ENCODE measurements around the gene TUBG1. TPM values are rescaled to one million over a fixed set of nuclear protein-coding genes. Genes with fewer than 3 reads are reported as not detected.

TUBG1 gene
- total RNA-seq, 1 donor from 2014 or later: 45.7 TPM

DNA sequence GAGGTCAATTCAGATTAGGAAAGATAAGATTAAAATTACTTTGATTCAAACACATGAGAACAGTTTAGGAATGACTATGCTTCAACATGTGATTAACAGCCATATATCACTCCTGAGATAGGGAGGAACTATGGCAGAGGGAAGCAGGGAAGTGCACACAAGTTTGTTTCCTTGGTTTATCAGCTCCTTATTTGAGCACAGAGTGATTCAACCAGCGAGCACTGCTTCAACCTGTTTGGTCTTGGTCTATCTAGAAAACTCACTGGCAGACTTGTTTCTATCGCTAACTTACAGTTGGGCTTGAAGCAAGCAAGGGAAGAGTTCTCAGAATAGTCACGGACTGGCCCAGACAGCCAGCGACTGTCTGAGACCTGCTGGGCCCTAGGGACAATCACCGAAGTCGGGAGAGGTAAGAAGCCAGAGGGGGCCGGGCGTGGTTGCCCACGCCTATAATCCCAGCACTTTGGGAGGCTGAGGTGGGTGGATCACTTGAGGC, 23.5 kb downstream of the TUBG1 start:
- H3K4me1 Mint-ChIP-seq: no peaks in the 10 kb centered on the region
- no peak for DNase-seq (ENCODE audit: low spot score)
- Histone ChIP-seq H3K4me3 (no peak overlapping the region), H4K20me1 (ENCODE audit: low read depth) (no peaks in the 10 kb centered on the region), H3K36me3 (no peaks in the 10 kb centered on the region), H3K27ac (no peak overlapping the region), H3K79me2 (ENCODE audit: low read depth) (no peaks in the 10 kb centered on the region), H3K9ac (no peak overlapping the region), H3K27me3 (no peaks in the 10 kb centered on the region), H3F3A (ENCODE audit: low read depth) (no peaks in the 10 kb centered on the region), H3K4me1 (no peaks in the 10 kb centered on the region), H3K4me2 (no peak overlapping the region), H3K9me3 (ENCODE audit: low read depth) (no peaks in the 10 kb centered on the region), H2AFZ (replicated peaks) (peak overlapping the region; percentile 12)
- peak overlapping the region; percentile 82 for H3K27ac Mint-ChIP-seq
- H3K27me3 Mint-ChIP-seq (ENCODE audit: insufficient read depth, low read depth): no peaks in the 10 kb centered on the region
- TF ChIP-seq, protein P1, sequence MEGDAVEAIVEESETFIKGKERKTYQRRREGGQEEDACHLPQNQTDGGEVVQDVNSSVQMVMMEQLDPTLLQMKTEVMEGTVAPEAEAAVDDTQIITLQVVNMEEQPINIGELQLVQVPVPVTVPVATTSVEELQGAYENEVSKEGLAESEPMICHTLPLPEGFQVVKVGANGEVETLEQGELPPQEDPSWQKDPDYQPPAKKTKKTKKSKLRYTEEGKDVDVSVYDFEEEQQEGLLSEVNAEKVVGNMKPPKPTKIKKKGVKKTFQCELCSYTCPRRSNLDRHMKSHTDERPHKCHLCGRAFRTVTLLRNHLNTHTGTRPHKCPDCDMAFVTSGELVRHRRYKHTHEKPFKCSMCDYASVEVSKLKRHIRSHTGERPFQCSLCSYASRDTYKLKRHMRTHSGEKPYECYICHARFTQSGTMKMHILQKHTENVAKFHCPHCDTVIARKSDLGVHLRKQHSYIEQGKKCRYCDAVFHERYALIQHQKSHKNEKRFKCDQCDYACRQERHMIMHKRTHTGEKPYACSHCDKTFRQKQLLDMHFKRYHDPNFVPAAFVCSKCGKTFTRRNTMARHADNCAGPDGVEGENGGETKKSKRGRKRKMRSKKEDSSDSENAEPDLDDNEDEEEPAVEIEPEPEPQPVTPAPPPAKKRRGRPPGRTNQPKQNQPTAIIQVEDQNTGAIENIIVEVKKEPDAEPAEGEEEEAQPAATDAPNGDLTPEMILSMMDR (IDR thresholded peaks at IDR 0.05): no peak
- no peak for TF ChIP-seq EZH2phosphoT487 (IDR thresholded peaks at IDR 0.05)
- TF ChIP-seq EZH2 (IDR thresholded peaks at IDR 0.05): no peak
- no peak overlapping the region for H3K4me3 Mint-ChIP-seq
- no peaks in the 10 kb centered on the region for H3K36me3 Mint-ChIP-seq
- no peaks in the 10 kb centered on the region for H3K9me3 Mint-ChIP-seq

DNA sequence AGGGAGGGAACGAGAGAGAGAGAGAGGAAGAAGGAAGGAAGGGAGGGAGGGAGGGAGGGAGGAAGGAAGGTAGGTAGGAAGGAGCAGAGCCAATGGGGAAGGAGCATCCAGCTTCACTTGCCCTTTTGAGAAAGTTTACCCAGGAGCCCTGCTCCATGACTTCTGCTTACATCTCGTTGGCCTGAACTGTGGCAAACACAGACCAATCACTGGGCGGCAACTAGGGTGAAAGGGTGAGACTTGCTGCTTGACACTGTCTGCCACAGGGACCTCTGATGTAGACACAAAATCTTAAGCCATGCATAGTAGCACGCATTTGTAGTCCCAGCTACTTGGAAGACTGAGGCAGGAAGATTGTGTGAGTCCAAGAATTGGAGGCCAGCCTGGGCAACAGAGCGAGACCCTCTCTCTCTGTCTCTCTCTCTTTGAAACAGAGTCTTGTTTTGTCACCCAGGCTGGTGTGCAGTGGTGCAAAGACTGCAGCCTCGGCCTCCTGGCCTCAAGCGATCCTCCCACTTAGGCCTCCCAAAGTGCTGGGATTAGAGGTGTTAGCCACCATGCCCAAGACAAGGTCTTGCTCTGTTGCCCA, 30.1 kb downstream of the TUBG1 start:
- Histone ChIP-seq H3K27ac (no peak overlapping the region), H2AFZ (replicated peaks) (peak overlapping the region; percentile 50), H3K4me2 (no peak overlapping the region), H3K36me3 (no peaks in the 10 kb centered on the region), H3K9ac (no peak overlapping the region), H3F3A (ENCODE audit: low read depth) (peaks cover 3% of the 10 kb centered on the region), H3K4me3 (no peak overlapping the region), H3K27me3 (no peaks in the 10 kb centered on the region), H3K79me2 (ENCODE audit: low read depth) (no peaks in the 10 kb centered on the region), H3K4me1 (no peaks in the 10 kb centered on the region), H3K9me3 (ENCODE audit: low read depth) (no peaks in the 10 kb centered on the region), H4K20me1 (ENCODE audit: low read depth) (no peaks in the 10 kb centered on the region)
- no peak for DNase-seq (ENCODE audit: low spot score)
- TF ChIP-seq EZH2 (IDR thresholded peaks at IDR 0.05): no peak
- TF ChIP-seq, protein P1 (IDR thresholded peaks at IDR 0.05): no peak
- no peak for TF ChIP-seq EZH2phosphoT487 (IDR thresholded peaks at IDR 0.05)
- Mint-ChIP-seq H3K9me3 (no peaks in the 10 kb centered on the region), H3K27me3 (ENCODE audit: insufficient read depth, low read depth) (peaks cover 3% of the 10 kb centered on the region), H3K36me3 (no peaks in the 10 kb centered on the region), H3K4me1 (peaks cover 8% of the 10 kb centered on the region), H3K4me3 (no peak overlapping the region), H3K27ac (no peak overlapping the region)

DNA sequence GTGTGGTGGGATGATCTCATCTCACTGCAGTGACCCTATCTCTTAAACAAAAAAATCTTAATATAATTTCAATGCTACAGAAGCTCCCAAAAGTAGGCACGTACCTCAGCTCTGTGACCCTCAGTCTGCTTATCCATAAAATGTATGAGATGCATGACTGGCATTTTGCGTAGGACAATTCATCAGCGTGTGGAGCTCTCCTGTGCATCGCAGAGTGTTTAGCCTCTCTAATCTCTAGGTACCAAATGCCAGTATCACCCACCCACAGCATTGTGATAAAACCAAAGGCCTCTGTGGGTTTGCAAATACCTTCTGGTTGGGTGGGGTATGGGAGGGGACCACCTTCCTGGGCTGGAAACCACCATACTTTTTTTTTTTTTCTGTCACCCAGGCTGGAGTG, 30.6 kb downstream of the TUBG1 start:
- no peak overlapping the region for H2AFZ ChIP-seq (replicated peaks)
- H3K9me3 ChIP-seq (ENCODE audit: low read depth): no peaks in the 10 kb centered on the region
- H3K27ac Mint-ChIP-seq: no peak overlapping the region
- H3K36me3 Mint-ChIP-seq: no peaks in the 10 kb centered on the region
- H3K79me2 ChIP-seq (ENCODE audit: low read depth): no peaks in the 10 kb centered on the region
- H3K27me3 ChIP-seq: no peaks in the 10 kb centered on the region
- H3F3A ChIP-seq (ENCODE audit: low read depth): peaks cover 3% of the 10 kb centered on the region
- H3K9me3 Mint-ChIP-seq: no peaks in the 10 kb centered on the region
- no peaks in the 10 kb centered on the region for H3K36me3 ChIP-seq
- H3K4me1 ChIP-seq: no peaks in the 10 kb centered on the region
- peaks cover 8% of the 10 kb centered on the region for H3K4me1 Mint-ChIP-seq
- no peak overlapping the region for H3K4me2 ChIP-seq
- no peak for TF ChIP-seq EZH2phosphoT487 (IDR thresholded peaks at IDR 0.05)
- TF ChIP-seq, protein P1 (IDR thresholded peaks at IDR 0.05): no peak
- no peak for TF ChIP-seq EZH2 (IDR thresholded peaks at IDR 0.05)
- H3K27me3 Mint-ChIP-seq (ENCODE audit: insufficient read depth, low read depth): peaks cover 3% of the 10 kb centered on the region
- DNase-seq (ENCODE audit: low spot score): no peak
- no peaks in the 10 kb centered on the region for H4K20me1 ChIP-seq (ENCODE audit: low read depth)
- H3K9ac ChIP-seq: no peak overlapping the region
- H3K4me3 ChIP-seq: no peak overlapping the region
- H3K4me3 Mint-ChIP-seq: no peak overlapping the region
- no peak overlapping the region for H3K27ac ChIP-seq
